GM23338 (cell line): ENCODE results near the gene SRF. TPM values are rescaled to one million over a fixed set of nuclear protein-coding genes. Genes with fewer than 3 reads are reported as not detected.

Experiments used
- ATAC-seq: fragments of 200-7000 bp; cut with Tn5 transposase; 3 replicates; pipeline ENCODE4 v1.9.1; 2020
- DNase-seq: peaks from one replicate; pipeline ENCODE4 v3.0.0-alpha.2; 2015; ENCODE audit warnings: low spot score
- H2AFZ ChIP-seq: fragments of 200-600 bp; sonication (generic); 2 replicates; pipeline ENCODE4 v1.8.0; 2016; ENCODE audit warnings: antibody characterized with exemption, mild to moderate bottlenecking, moderate library complexity
- H3F3A ChIP-seq: fragments of 200-600 bp; sonication (generic); replicated peaks from 2 replicates; pipeline ENCODE4 v1.8.0; 2017; ENCODE audit warnings: antibody characterized with exemption, mixed run types, low read depth
- H3K27ac ChIP-seq: fragments of 200-600 bp; sonication (generic); 2 replicates; pipeline ENCODE4 v1.6.1; 2016; ENCODE audit warnings: low read depth
- H3K27me3 ChIP-seq: fragments of 200-600 bp; sonication (generic); 2 replicates; pipeline ENCODE4 v1.8.0; 2016; ENCODE audit warnings: mild to moderate bottlenecking, mixed run types, moderate library complexity; ENCODE audit not compliant: insufficient read depth
- H3K36me3 ChIP-seq: fragments of 200-600 bp; sonication (generic); 2 replicates; pipeline ENCODE4 v1.8.0; 2016; ENCODE audit warnings: mild to moderate bottlenecking; ENCODE audit not compliant: insufficient read depth
- H3K4me1 ChIP-seq: fragments of 200-600 bp; sonication (generic); 2 replicates; pipeline ENCODE4 v1.8.0; 2016; ENCODE audit warnings: mild to moderate bottlenecking, moderate library complexity; ENCODE audit not compliant: insufficient read depth
- H3K4me2 ChIP-seq: fragments of 200-600 bp; sonication (generic); 2 replicates; pipeline ENCODE4 v1.7.1; 2017; ENCODE audit warnings: mixed run types
- H3K4me3 ChIP-seq: fragments of 200-600 bp; sonication (generic); 2 replicates; pipeline ENCODE4 v1.6.1; 2016; ENCODE audit warnings: mixed run types
- H3K79me2 ChIP-seq: fragments of 200-600 bp; sonication (generic); replicated peaks from 2 replicates; pipeline ENCODE4 v1.8.0; 2017; ENCODE audit warnings: mild to moderate bottlenecking; ENCODE audit not compliant: insufficient read depth
- H3K9me2 ChIP-seq: fragments of 200-600 bp; sonication (generic); 2 replicates; pipeline ENCODE4 v1.8.0; 2017; ENCODE audit not compliant: insufficient read depth
- H4K20me1 ChIP-seq: fragments of 200-600 bp; sonication (generic); replicated peaks from 2 replicates; pipeline ENCODE4 v1.8.0; 2017; ENCODE audit warnings: mild to moderate bottlenecking; ENCODE audit not compliant: insufficient read depth
- H3K27ac Mint-ChIP-seq: 2 replicates; pipeline ENCODE4 v1.8.0; 2020; ENCODE audit warnings: inconsistent platforms, mild to moderate bottlenecking, moderate library complexity, mixed read lengths
- H3K27me3 Mint-ChIP-seq: 3 replicates; pipeline ENCODE4 v1.8.0; 2022; ENCODE audit warnings: low read depth, mild to moderate bottlenecking, moderate library complexity, mixed read lengths, inconsistent platforms; ENCODE audit not compliant: insufficient read depth, poor library complexity
- H3K36me3 Mint-ChIP-seq: 3 replicates; pipeline ENCODE4 v1.8.0; 2021; ENCODE audit warnings: low read depth, mild to moderate bottlenecking, inconsistent platforms, moderate library complexity, mixed read lengths
- H3K4me1 Mint-ChIP-seq: 3 replicates; pipeline ENCODE4 v1.8.0; 2020; ENCODE audit warnings: mild to moderate bottlenecking, inconsistent platforms, mixed read lengths
- H3K4me3 Mint-ChIP-seq: 3 replicates; pipeline ENCODE4 v1.8.0; 2021; ENCODE audit warnings: moderate library complexity, mild to moderate bottlenecking, inconsistent platforms, mixed read lengths
- H3K9me3 Mint-ChIP-seq: 3 replicates; pipeline ENCODE4 v1.8.0; 2020; ENCODE audit warnings: moderate library complexity, mild to moderate bottlenecking, inconsistent platforms, mixed read lengths
- CTCF ChIP-seq, 2 experiments: fragments of 200-600 bp in 1 of 2; sonication (generic) in 1 of 2; conservative IDR thresholded peaks; 2 replicates each; pipeline versions ENCODE4 v1.5.1 to v1.6.1; 2016 to 2017; ENCODE audit warnings: antibody characterized with exemption in 2 of 2, low read depth in 2 of 2, mild to moderate bottlenecking in 2 of 2, moderate library complexity in 1 of 2
- EZH2phosphoT487 ChIP-seq: fragments of 200-600 bp; sonication (generic); IDR thresholded peaks from one replicate; pipeline ENCODE4 v1.8.1; 2018; ENCODE audit warnings: antibody characterized with exemption; ENCODE audit not compliant: unreplicated experiment
- REST ChIP-seq: IDR thresholded peaks from one replicate; pipeline ENCODE4 v1.6.1; 2018; ENCODE audit warnings: antibody characterized with exemption; ENCODE audit not compliant: unreplicated experiment
- ZNF462 ChIP-seq: fragments of 250-450 bp; sonication (Bioruptor Pico); IDR thresholded peaks from 2 replicates; pipeline ENCODE4 v1.5.0; 2020; ENCODE audit warnings: mild to moderate bottlenecking, moderate library complexity
- polyA plus RNA-seq: library from polyadenylated mRNA; unstranded; fragments of >200 nt; fragmentation: Nextera tagmentation; extraction: Ambion mirVana; gene quantifications from 2 replicates; pipeline ENCODE4 v1.2.1, GENCODE V29; 2016
- total RNA-seq: library from RNA; depleted of rRNA; stranded (reverse); fragments of >200 nt; shearing (Covaris generic); gene quantifications from 2 replicates; pipeline ENCODE4 v1.2.3, GENCODE V29; 2014

SRF gene
- total and polyA plus RNA-seq, 2 experiments from 2014 or later, result 9.9 to 54.9 TPM

GRCh38 chr6:43221046-43221972 is 50.2 kb downstream of the SRF start (continued):
- TF ChIP-seq CTCF (conservative IDR thresholded peaks at IDR 0.05; ENCODE audit: low read depth in 2 of 2), result no peak

GRCh38 chr6:43222418-43223059 is 51.5 kb downstream of the SRF start:
- H3K4me1 Mint-ChIP-seq, result peaks cover 18% of the 10 kb centered on the region
- H3K36me3 Mint-ChIP-seq, result peaks cover 10% of the 10 kb centered on the region
- no peak for DNase-seq

More at GRCh38 chr6:43222418-43223059, 51.5 kb downstream of the SRF start:
- no peaks in the 10 kb centered on the region for H3K27me3 ChIP-seq
- H3K4me1 ChIP-seq, result peaks cover 9% of the 10 kb centered on the region; the same call in 1 of the 2 replicates
- Mint-ChIP-seq H3K27me3 (peaks cover 19% of the 10 kb centered on the region), H3K27ac (no peak overlapping the region; the same call in 1 of the 2 replicates), H3K4me3 (no peak overlapping the region), H3K9me3 (no peaks in the 10 kb centered on the region)
- H3K9me2 ChIP-seq, result no peaks in the 10 kb centered on the region
- H3K79me2 ChIP-seq, result no peaks in the 10 kb centered on the region
- H3F3A ChIP-seq, result no peaks in the 10 kb centered on the region
- H3K27ac ChIP-seq, result no peak overlapping the region
- TF ChIP-seq REST, result no peak
- TF ChIP-seq ZNF462, result no peak
- TF ChIP-seq EZH2phosphoT487, result no peak
- ATAC-seq, result peak; percentile 10
- no peak overlapping the region for H2AFZ ChIP-seq
- no peak overlapping the region for H3K4me3 ChIP-seq
- no peaks in the 10 kb centered on the region for H3K36me3 ChIP-seq
- H3K4me2 ChIP-seq, result no peak overlapping the region
- no peaks in the 10 kb centered on the region for H4K20me1 ChIP-seq
